ENCODE results near the gene CYP27C1. TPM values are rescaled to one million over a fixed set of nuclear protein-coding genes. Genes with fewer than 3 reads are reported as not detected.

The CYP27C1 gene
- total RNA-seq, 1 donor: 2.2 TPM

- Histone ChIP-seq H3K79me2 (ENCODE audit: insufficient read depth, low read length) (no peaks in the 10 kb centered on the region), H3K36me3 (ENCODE audit: insufficient read depth, low read length) (no peaks in the 10 kb centered on the region), H3K4me3 (ENCODE audit: insufficient read depth, low read length) (no peak overlapping the region), H3K4me2 (ENCODE audit: insufficient read depth, low read length) (no peak overlapping the region), H3K27me3 (ENCODE audit: insufficient read depth, low read length) (no peaks in the 10 kb centered on the region), H3K9me3 (ENCODE audit: low read depth, low read length) (no peaks in the 10 kb centered on the region), H3K27ac (ENCODE audit: low read depth, low read length) (no peak overlapping the region), H3K4me1 (ENCODE audit: insufficient read depth, low read length) (peaks cover 15% of the 10 kb centered on the region), H4K20me1 (ENCODE audit: insufficient read depth, low read length) (no peaks in the 10 kb centered on the region), H2AFZ (ENCODE audit: low read length) (no peak overlapping the region)
- peak; percentile 61 for DNase-seq (ENCODE audit: insufficient read length, low spot score, missing footprints)
- no peak for TF ChIP-seq CTCF (IDR thresholded peaks at IDR 0.05; ENCODE audit: extremely low read depth, low read depth, low read length)
Observed at GRCh38 chr2:127160676-127161075, 59.4 kb downstream of the CYP27C1 start.

GRCh38 chr2:127159543-127159942 is 60.6 kb downstream of the CYP27C1 start:
- H3K27me3 ChIP-seq (ENCODE audit: insufficient read depth, low read length): no peaks in the 10 kb centered on the region
- H2AFZ ChIP-seq (ENCODE audit: low read length): no peak overlapping the region
- H3K27ac ChIP-seq (ENCODE audit: low read depth, low read length): no peak overlapping the region
- no peak overlapping the region for H3K4me3 ChIP-seq (ENCODE audit: insufficient read depth, low read length)
- no peaks in the 10 kb centered on the region for H3K9me3 ChIP-seq (ENCODE audit: low read depth, low read length)
- no peak overlapping the region for H3K4me2 ChIP-seq (ENCODE audit: insufficient read depth, low read length)
- peaks cover 26% of the 10 kb centered on the region for H3K4me1 ChIP-seq (ENCODE audit: insufficient read depth, low read length)
- H3K79me2 ChIP-seq (ENCODE audit: insufficient read depth, low read length): no peaks in the 10 kb centered on the region
- no peaks in the 10 kb centered on the region for H3K36me3 ChIP-seq (ENCODE audit: insufficient read depth, low read length)
- H4K20me1 ChIP-seq (ENCODE audit: insufficient read depth, low read length): no peaks in the 10 kb centered on the region
- TF ChIP-seq CTCF (IDR thresholded peaks at IDR 0.05; ENCODE audit: extremely low read depth, low read depth, low read length): no peak
- no peak for DNase-seq (ENCODE audit: insufficient read length, low spot score, missing footprints)

GRCh38 chr2:127158614-127159290 is 61.3 kb downstream of the CYP27C1 start:
- Histone ChIP-seq H3K27ac (ENCODE audit: low read depth, low read length) (no peak overlapping the region), H3K4me3 (ENCODE audit: insufficient read depth, low read length) (no peak overlapping the region), H3K79me2 (ENCODE audit: insufficient read depth, low read length) (no peaks in the 10 kb centered on the region), H3K4me2 (ENCODE audit: insufficient read depth, low read length) (no peak overlapping the region), H3K27me3 (ENCODE audit: insufficient read depth, low read length) (no peaks in the 10 kb centered on the region), H3K36me3 (ENCODE audit: insufficient read depth, low read length) (no peaks in the 10 kb centered on the region), H2AFZ (ENCODE audit: low read length) (no peak overlapping the region), H4K20me1 (ENCODE audit: insufficient read depth, low read length) (no peaks in the 10 kb centered on the region), H3K9me3 (ENCODE audit: low read depth, low read length) (no peaks in the 10 kb centered on the region), H3K4me1 (ENCODE audit: insufficient read depth, low read length) (peaks cover 34% of the 10 kb centered on the region)
- no peak for TF ChIP-seq CTCF (IDR thresholded peaks at IDR 0.05; ENCODE audit: extremely low read depth, low read depth, low read length)
- DNase-seq (ENCODE audit: insufficient read length, low spot score, missing footprints): no peak

GRCh38 chr2:127157651-127158485 is 62.2 kb downstream of the CYP27C1 start:
- no peaks in the 10 kb centered on the region for H3K79me2 ChIP-seq (ENCODE audit: insufficient read depth, low read length)
- H3K4me3 ChIP-seq (ENCODE audit: insufficient read depth, low read length): no peak overlapping the region
- no peaks in the 10 kb centered on the region for H3K9me3 ChIP-seq (ENCODE audit: low read depth, low read length)
- peak; percentile 63 for DNase-seq (ENCODE audit: insufficient read length, low spot score, missing footprints)
- no peaks in the 10 kb centered on the region for H3K36me3 ChIP-seq (ENCODE audit: insufficient read depth, low read length)
- peak; percentile 35 for TF ChIP-seq CTCF (IDR thresholded peaks at IDR 0.05; ENCODE audit: extremely low read depth, low read depth, low read length)
- H3K27me3 ChIP-seq (ENCODE audit: insufficient read depth, low read length): no peaks in the 10 kb centered on the region
- H3K4me1 ChIP-seq (ENCODE audit: insufficient read depth, low read length): peaks cover 42% of the 10 kb centered on the region
- H2AFZ ChIP-seq (ENCODE audit: low read length): no peak overlapping the region
- no peaks in the 10 kb centered on the region for H4K20me1 ChIP-seq (ENCODE audit: insufficient read depth, low read length)
- no peak overlapping the region for H3K4me2 ChIP-seq (ENCODE audit: insufficient read depth, low read length)
- no peak overlapping the region for H3K27ac ChIP-seq (ENCODE audit: low read depth, low read length)
